Panc1 (cell line): ENCODE data around the gene TOB1.
A peak's percentile ranks its signal among the peaks of the same experiment; 100 is the strongest.

ENCODE experiments used
- POLR2AphosphoS5 ChIP-seq: IDR thresholded peaks from 2 replicates; pipeline ENCODE4 v1.6.1; 2012; ENCODE audit warnings: mild to moderate bottlenecking, low read depth, low read length, moderate library complexity
- TF ChIP-seq, protein P1 (sequence below): fragments of 450-650 bp; IDR thresholded peaks from 2 replicates; pipeline ENCODE4 v1.5.1; 2017; ENCODE audit warnings: mild to moderate bottlenecking
- TF ChIP-seq, protein P2 (sequence below), 2 experiments: IDR thresholded peaks; 2 replicates each; pipeline ENCODE4 v1.6.1; 2011 to 2012; ENCODE audit warnings: low read depth in 2 of 2, control low read depth in 1 of 2, low read length in 1 of 2, mild to moderate bottlenecking in 1 of 2, moderate library complexity in 1 of 2; ENCODE audit not compliant: insufficient read depth in 1 of 2

DNA sequence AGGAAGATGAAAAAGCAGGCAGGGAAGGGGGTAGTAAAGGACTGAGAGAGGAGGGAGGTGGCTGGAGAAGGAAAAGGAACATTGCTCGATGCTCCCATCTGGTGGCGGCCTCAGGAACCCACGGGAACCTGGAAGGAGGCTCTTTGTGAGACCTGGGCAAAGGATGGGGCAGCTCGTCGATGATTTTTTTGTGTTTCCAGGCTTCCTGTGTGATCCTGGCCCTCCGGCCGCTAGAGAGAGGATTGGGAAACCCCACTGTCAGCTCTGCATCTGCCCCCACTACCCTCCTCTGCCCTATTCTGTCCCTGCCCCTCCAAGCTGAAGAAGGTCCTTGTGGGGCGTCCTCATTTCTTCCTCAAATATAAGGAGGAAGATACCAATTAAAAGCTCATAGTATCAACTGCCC is 24.2 kb downstream of the TOB1 start:
- TF ChIP-seq, protein P1, sequence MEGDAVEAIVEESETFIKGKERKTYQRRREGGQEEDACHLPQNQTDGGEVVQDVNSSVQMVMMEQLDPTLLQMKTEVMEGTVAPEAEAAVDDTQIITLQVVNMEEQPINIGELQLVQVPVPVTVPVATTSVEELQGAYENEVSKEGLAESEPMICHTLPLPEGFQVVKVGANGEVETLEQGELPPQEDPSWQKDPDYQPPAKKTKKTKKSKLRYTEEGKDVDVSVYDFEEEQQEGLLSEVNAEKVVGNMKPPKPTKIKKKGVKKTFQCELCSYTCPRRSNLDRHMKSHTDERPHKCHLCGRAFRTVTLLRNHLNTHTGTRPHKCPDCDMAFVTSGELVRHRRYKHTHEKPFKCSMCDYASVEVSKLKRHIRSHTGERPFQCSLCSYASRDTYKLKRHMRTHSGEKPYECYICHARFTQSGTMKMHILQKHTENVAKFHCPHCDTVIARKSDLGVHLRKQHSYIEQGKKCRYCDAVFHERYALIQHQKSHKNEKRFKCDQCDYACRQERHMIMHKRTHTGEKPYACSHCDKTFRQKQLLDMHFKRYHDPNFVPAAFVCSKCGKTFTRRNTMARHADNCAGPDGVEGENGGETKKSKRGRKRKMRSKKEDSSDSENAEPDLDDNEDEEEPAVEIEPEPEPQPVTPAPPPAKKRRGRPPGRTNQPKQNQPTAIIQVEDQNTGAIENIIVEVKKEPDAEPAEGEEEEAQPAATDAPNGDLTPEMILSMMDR: peak; percentile 89
- TF ChIP-seq, protein P2, sequence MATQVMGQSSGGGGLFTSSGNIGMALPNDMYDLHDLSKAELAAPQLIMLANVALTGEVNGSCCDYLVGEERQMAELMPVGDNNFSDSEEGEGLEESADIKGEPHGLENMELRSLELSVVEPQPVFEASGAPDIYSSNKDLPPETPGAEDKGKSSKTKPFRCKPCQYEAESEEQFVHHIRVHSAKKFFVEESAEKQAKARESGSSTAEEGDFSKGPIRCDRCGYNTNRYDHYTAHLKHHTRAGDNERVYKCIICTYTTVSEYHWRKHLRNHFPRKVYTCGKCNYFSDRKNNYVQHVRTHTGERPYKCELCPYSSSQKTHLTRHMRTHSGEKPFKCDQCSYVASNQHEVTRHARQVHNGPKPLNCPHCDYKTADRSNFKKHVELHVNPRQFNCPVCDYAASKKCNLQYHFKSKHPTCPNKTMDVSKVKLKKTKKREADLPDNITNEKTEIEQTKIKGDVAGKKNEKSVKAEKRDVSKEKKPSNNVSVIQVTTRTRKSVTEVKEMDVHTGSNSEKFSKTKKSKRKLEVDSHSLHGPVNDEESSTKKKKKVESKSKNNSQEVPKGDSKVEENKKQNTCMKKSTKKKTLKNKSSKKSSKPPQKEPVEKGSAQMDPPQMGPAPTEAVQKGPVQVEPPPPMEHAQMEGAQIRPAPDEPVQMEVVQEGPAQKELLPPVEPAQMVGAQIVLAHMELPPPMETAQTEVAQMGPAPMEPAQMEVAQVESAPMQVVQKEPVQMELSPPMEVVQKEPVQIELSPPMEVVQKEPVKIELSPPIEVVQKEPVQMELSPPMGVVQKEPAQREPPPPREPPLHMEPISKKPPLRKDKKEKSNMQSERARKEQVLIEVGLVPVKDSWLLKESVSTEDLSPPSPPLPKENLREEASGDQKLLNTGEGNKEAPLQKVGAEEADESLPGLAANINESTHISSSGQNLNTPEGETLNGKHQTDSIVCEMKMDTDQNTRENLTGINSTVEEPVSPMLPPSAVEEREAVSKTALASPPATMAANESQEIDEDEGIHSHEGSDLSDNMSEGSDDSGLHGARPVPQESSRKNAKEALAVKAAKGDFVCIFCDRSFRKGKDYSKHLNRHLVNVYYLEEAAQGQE (IDR thresholded peaks at IDR 0.05; ENCODE audit: insufficient read depth in 1 of 2, low read depth in 2 of 2, low read length in 1 of 2): no peak
- no peak for TF ChIP-seq POLR2AphosphoS5
